RPMI7951 (cell line): ENCODE measurements around the gene GPD1. TPM values are rescaled to one million over a fixed set of nuclear protein-coding genes. Genes with fewer than 3 reads are reported as not detected.

ENCODE experiments used
- DNase-seq: peaks from one replicate; pipeline ENCODE4 v3.0.0-alpha.2; 2012; ENCODE audit warnings: low read depth
- total RNA-seq: library from RNA; depleted of rRNA; stranded (reverse); fragments of >200 nt; shearing (Covaris generic); gene quantifications from 2 replicates; pipeline ENCODE4 v1.2.3, GENCODE V29; 2014; rRNA removed

The GPD1 gene
- 0.39 TPM in 1 of 2 replicates, not detected in the other for total RNA-seq

- DNase-seq: peak; percentile 32
Observed at GRCh38 chr12:50103767-50104321, at the start of gene GPD1. TSS of gene GPD1 (plus strand) at chr12:50104008. CDS start at chr12:50104051, 43 bp downstream.

GRCh38 chr12:50055831-50056638 is 47.8 kb upstream of the GPD1 start:
- DNase-seq: peak; percentile 15

GRCh38 chr12:50056639-50056976 is 47.2 kb upstream of the GPD1 start:
- no peak for DNase-seq

GRCh38 chr12:50057000-50057841 is 46.6 kb upstream of the GPD1 start, which contains the start of gene ASIC1:
TSS of gene ASIC1 (plus strand) at chr12:50057596. CDS start at chr12:50058767, 1,171 bp downstream.
- DNase-seq: peak; percentile 42

GRCh38 chr12:50057896-50058670 is 45.7 kb upstream of the GPD1 start:
- DNase-seq: no peak

- no peak for DNase-seq
Observed at GRCh38 chr12:50058743-50059312, 45.0 kb upstream of the GPD1 start.

- no peak for DNase-seq
Observed at GRCh38 chr12:50059440-50060119, 44.2 kb upstream of the GPD1 start.

GRCh38 chr12:50060120-50060468 is 43.7 kb upstream of the GPD1 start:
- DNase-seq: no peak

GRCh38 chr12:50061171-50061570 is 42.6 kb upstream of the GPD1 start:
- no peak for DNase-seq

- DNase-seq: no peak
Observed at GRCh38 chr12:50061946-50062686, 41.7 kb upstream of the GPD1 start.

- peak; percentile 18 for DNase-seq
Observed at GRCh38 chr12:50062728-50063460, 40.9 kb upstream of the GPD1 start.

GRCh38 chr12:50065726-50066310 is 38.0 kb upstream of the GPD1 start:
- no peak for DNase-seq

- peak; percentile 52 for DNase-seq
Observed at GRCh38 chr12:50066402-50066801, 37.4 kb upstream of the GPD1 start.

- no peak for DNase-seq
Observed at GRCh38 chr12:50069069-50069468, 34.7 kb upstream of the GPD1 start.

- DNase-seq: no peak
Observed at GRCh38 chr12:50069539-50069938, 34.3 kb upstream of the GPD1 start.

GRCh38 chr12:50070314-50071060 is 33.3 kb upstream of the GPD1 start:
- peak; percentile 73 for DNase-seq

GRCh38 chr12:50072198-50072907 is 31.5 kb upstream of the GPD1 start:
- no peak for DNase-seq

GRCh38 chr12:50073206-50073605 is 30.6 kb upstream of the GPD1 start:
- DNase-seq: no peak
